DOHH2 (cell line): ENCODE measurements around the gene NLRC3.

Experiments
- H3F3A ChIP-seq: fragments of 200-600 bp; sonication (generic), shearing (Covaris generic); 2 replicates; pipeline ENCODE4 v1.6.0; 2016; ENCODE audit warnings: antibody characterized with exemption, mild to moderate bottlenecking; ENCODE audit not compliant: control insufficient read depth, insufficient read depth
- H3K27ac ChIP-seq: fragments of 200-600 bp; sonication (generic); 2 replicates; pipeline ENCODE4 v1.5.1; 2014; ENCODE audit warnings: low read depth, mild to moderate bottlenecking, low read length, moderate library complexity
- H3K27me3 ChIP-seq: fragments of 200-600 bp; sonication (generic); 2 replicates; pipeline ENCODE4 v1.6.1; 2014; ENCODE audit warnings: mild to moderate bottlenecking, low read length, mixed read lengths; ENCODE audit not compliant: control insufficient read depth
- H3K36me3 ChIP-seq: fragments of 200-600 bp; sonication (generic); 2 replicates; pipeline ENCODE4 v1.6.1; 2014; ENCODE audit warnings: mild to moderate bottlenecking, low read length, moderate library complexity, mixed read lengths; ENCODE audit not compliant: control insufficient read depth
- H3K4me1 ChIP-seq: fragments of 200-600 bp; sonication (generic); 2 replicates; pipeline ENCODE4 v1.6.1; 2014; ENCODE audit warnings: mild to moderate bottlenecking, low read length, mixed read lengths; ENCODE audit not compliant: control insufficient read depth
- H3K4me2 ChIP-seq: fragments of 200-600 bp; sonication (generic); 2 replicates; pipeline ENCODE4 v1.6.0; 2014; ENCODE audit warnings: mild to moderate bottlenecking, low read length, moderate library complexity
- H3K4me3 ChIP-seq: fragments of 200-600 bp; sonication (generic); 2 replicates; pipeline ENCODE4 v1.5.1; 2014; ENCODE audit warnings: mild to moderate bottlenecking, low read length, mixed read lengths
- H3K79me2 ChIP-seq: fragments of 200-600 bp; sonication (generic); 2 replicates; pipeline ENCODE4 v1.6.1; 2014; ENCODE audit warnings: mild to moderate bottlenecking, low read length, mixed read lengths; ENCODE audit not compliant: control insufficient read depth
- H3K9me2 ChIP-seq: fragments of 200-600 bp; sonication (generic); replicated peaks from 2 replicates; pipeline ENCODE4 v1.6.1; 2014; ENCODE audit warnings: mild to moderate bottlenecking, low read length, mixed read lengths; ENCODE audit not compliant: control insufficient read depth
- H3K9me3 ChIP-seq: fragments of 200-600 bp; sonication (generic); 2 replicates; pipeline ENCODE4 v1.6.1; 2014; ENCODE audit warnings: antibody characterized with exemption, low read length, mixed read lengths; ENCODE audit not compliant: control insufficient read depth, insufficient read depth
- H4K20me1 ChIP-seq: fragments of 200-600 bp; sonication (generic); 2 replicates; pipeline ENCODE4 v1.6.0; 2014; ENCODE audit warnings: low read depth, mild to moderate bottlenecking, antibody characterized with exemption, low read length, moderate library complexity; ENCODE audit not compliant: control insufficient read depth, insufficient read depth
- CTCF ChIP-seq: fragments of 200-600 bp; sonication (generic); IDR thresholded peaks from one replicate; pipeline ENCODE4 v1.5.1; 2014; ENCODE audit warnings: antibody characterized with exemption, mild to moderate bottlenecking, low read depth, low read length; ENCODE audit not compliant: poor library complexity, severe bottlenecking
- EZH2phosphoT487 ChIP-seq: fragments of 200-600 bp; sonication (generic); IDR thresholded peaks from 2 replicates; pipeline ENCODE4 v1.6.1; 2017; ENCODE audit warnings: borderline replicate concordance, mild to moderate bottlenecking, antibody characterized with exemption, low read length, moderate library complexity, mixed read lengths

NLRC3 gene, protein sequence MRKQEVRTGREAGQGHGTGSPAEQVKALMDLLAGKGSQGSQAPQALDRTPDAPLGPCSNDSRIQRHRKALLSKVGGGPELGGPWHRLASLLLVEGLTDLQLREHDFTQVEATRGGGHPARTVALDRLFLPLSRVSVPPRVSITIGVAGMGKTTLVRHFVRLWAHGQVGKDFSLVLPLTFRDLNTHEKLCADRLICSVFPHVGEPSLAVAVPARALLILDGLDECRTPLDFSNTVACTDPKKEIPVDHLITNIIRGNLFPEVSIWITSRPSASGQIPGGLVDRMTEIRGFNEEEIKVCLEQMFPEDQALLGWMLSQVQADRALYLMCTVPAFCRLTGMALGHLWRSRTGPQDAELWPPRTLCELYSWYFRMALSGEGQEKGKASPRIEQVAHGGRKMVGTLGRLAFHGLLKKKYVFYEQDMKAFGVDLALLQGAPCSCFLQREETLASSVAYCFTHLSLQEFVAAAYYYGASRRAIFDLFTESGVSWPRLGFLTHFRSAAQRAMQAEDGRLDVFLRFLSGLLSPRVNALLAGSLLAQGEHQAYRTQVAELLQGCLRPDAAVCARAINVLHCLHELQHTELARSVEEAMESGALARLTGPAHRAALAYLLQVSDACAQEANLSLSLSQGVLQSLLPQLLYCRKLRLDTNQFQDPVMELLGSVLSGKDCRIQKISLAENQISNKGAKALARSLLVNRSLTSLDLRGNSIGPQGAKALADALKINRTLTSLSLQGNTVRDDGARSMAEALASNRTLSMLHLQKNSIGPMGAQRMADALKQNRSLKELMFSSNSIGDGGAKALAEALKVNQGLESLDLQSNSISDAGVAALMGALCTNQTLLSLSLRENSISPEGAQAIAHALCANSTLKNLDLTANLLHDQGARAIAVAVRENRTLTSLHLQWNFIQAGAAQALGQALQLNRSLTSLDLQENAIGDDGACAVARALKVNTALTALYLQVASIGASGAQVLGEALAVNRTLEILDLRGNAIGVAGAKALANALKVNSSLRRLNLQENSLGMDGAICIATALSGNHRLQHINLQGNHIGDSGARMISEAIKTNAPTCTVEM

DNA sequence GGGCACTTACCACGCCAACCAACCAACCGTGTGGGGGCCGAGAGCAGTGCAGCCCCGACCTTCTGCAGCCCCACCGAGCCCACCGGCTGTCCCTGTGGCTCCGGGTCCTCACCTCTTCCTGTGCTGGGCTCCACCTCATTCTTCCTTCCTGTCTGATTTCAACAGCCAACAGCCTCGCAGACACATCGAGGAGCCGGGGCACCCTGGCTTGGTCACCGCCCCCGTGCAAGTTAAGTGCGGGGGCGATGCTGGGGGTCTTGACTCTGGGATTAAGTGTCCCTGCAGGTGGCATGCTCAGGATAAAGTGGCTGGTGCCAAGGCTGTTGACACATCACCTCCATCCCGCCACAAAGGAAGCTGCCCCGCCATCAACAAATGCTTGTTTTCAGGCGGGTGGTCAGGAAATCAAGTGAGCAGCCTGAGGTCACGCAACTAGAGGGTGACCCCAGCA lies at the start of gene NLRC3:
Gene NLRC3 (minus strand): TSS at position 102 of the 451 bp plus-strand sequence. CDS start 12,367 bp downstream, outside the sequence.
- TF ChIP-seq EZH2phosphoT487 (no peak), CTCF (no peak)
- Histone ChIP-seq H3K4me3 (peak within 1 kb of the TSS; percentile 98), H3K79me2 (peaks cover 53% of the 10 kb centered on the region), H3K4me1 (peaks cover 58% of the 10 kb centered on the region), H4K20me1 (no peaks in the 10 kb centered on the region), H3K9me3 (peaks cover 2% of the 10 kb centered on the region; the same call in 1 of the 2 replicates), H3F3A (peaks cover 15% of the 10 kb centered on the region), H3K27me3 (no peaks in the 10 kb centered on the region), H3K27ac (peak within 1 kb of the TSS; percentile 91), H3K9me2 (no peaks in the 10 kb centered on the region), H3K4me2 (peak within 1 kb of the TSS; percentile 88), H3K36me3 (peaks cover 63% of the 10 kb centered on the region)

DNA sequence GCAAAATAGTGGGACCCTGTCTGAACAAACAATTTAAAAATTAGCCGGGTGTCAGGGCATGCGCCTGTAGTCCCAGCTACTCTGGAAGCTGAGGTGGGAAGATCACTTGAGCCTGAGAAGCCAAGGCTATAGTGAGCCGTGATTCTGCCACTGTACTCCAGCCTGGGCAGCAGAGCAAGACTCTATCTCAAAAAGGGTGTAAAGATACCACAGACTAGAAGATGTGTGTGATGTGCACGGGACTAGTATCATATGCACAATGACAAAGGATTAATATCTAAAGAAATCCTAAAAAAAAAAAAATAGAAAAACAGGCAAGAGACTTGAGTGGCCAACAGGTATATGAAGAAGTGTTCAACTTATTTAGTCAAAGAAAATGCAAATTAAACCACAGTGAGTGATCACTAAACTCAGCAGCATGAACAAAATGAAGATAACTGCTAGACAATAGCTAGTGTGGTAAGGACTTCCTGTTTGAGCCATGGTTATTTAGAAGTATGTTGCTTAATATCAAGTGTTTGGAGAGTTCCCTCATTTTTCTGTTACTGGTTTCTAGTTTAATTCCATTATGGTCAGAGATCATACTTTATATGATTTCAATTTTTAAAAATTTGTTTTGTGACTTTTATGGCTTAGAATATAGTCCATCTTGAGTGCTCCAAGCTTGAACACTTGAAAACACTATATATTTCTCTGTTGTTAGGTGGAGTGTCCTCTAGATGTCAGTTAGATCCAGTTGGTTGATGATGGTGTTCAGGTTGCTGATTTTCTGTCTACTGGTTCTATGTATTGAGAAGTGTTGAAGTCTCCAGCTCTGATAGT lies 48.9 kb upstream of the NLRC3 start:
- Histone ChIP-seq H3K9me3 (no peaks in the 10 kb centered on the region), H4K20me1 (no peaks in the 10 kb centered on the region), H3K4me1 (peaks cover 93% of the 10 kb centered on the region), H3K36me3 (peaks cover 21% of the 10 kb centered on the region), H3F3A (peaks cover 61% of the 10 kb centered on the region), H3K27me3 (no peaks in the 10 kb centered on the region), H3K4me3 (peak overlapping the region; percentile 77), H3K9me2 (no peaks in the 10 kb centered on the region), H3K4me2 (peak overlapping the region; percentile 93), H3K27ac (peak overlapping the region; percentile 99), H3K79me2 (peaks cover 80% of the 10 kb centered on the region)
- peak; percentile 29 for TF ChIP-seq CTCF
- no peak for TF ChIP-seq EZH2phosphoT487

DNA sequence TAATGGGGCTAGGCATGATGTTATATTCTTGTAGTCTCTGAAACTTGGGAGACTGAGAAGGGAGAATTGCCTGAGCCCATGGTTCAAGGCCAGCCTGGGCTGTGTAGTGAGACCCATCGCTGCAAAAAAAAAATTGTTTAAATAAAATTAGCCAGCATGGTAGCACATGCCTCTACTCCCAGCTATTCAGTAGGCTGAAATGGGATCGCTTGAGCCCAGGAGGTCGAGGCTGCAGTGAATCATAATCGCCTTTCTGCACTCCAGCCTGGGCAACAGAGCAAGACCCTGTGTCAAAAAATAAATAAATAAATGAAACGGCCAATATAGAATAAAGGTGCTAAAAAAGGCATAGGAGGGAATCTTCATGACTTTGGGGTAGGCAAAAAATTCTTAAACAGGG lies 48.1 kb upstream of the NLRC3 start:
- Histone ChIP-seq H3K4me2 (peak overlapping the region; percentile 93), H3K27ac (peak overlapping the region; percentile 99), H3K27me3 (no peaks in the 10 kb centered on the region), H3K79me2 (peaks cover 80% of the 10 kb centered on the region), H3K36me3 (peaks cover 24% of the 10 kb centered on the region), H3F3A (peaks cover 67% of the 10 kb centered on the region), H3K4me1 (peaks cover 96% of the 10 kb centered on the region), H4K20me1 (no peaks in the 10 kb centered on the region), H3K9me2 (no peaks in the 10 kb centered on the region), H3K4me3 (peak overlapping the region; percentile 77), H3K9me3 (no peaks in the 10 kb centered on the region)
- TF ChIP-seq EZH2phosphoT487 (no peak), CTCF (no peak)
